Endometrial microvascular endothelial cells (primary cell): Measurements from ENCODE around the gene MRPS25. TPM values are rescaled to one million over a fixed set of nuclear protein-coding genes. Genes with fewer than 3 reads are reported as not detected.

Experiments used
- in situ Hi-C: cut with HindIII; loops from 2 replicates; pipeline ENCODE4 v1.10.0; 2017; ENCODE audit warnings: low sequenced_read_pairs, low pct_unique_long_range_greater_than_20kb; ENCODE audit errors: inconsistent ontology term
- total RNA-seq: library from RNA; depleted of rRNA; stranded (reverse); fragments of >200 nt; gene quantifications from one replicate; pipeline ENCODE4 v1.2.3, GENCODE V29; 2015; ENCODE audit errors: inconsistent ontology term

The MRPS25 gene
- total RNA-seq, 1 donor from 2014 or later: 33.5 TPM

GRCh38 chr3:15050405-15051092 is 14.6 kb downstream of the MRPS25 start:
- in situ Hi-C loops: no loop called here

GRCh38 chr3:15049584-15049983 is 15.5 kb downstream of the MRPS25 start:
- in situ Hi-C loops: loop anchor here (10.0 kb wide), 2 partner anchors 105 to 395 kb away; partner anchors contain the start of genes CCDC174 and NR2C2

DNA sequence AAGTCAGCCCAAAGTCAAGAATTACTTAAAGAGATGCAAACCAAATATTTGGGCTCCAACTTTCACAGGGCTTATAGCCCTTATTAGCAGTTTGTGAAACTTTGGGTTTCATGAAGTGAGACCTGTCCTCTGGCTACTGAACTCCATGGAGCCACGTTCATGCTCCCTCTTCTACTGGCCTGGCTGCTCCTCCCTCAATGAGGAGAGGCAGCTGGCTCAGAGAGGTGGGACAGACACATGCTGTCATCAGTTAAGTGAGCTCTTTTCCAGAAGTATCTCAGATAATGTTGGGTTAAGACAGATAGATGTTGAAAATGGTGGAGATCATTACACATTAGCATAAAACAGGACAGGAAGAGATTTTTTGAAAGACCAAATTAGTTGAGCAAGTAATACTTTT is 19.4 kb downstream of the MRPS25 start:
- in situ Hi-C loops: loop anchor here (10.0 kb wide), 2 partner anchors 101 to 391 kb away; partner anchors contain the start of genes CCDC174 and NR2C2

GRCh38 chr3:15044326-15044725 is 20.8 kb downstream of the MRPS25 start:
- in situ Hi-C loops: loop anchor here (10.0 kb wide), 2 partner anchors 100 to 390 kb away; partner anchors contain the start of genes CCDC174 and NR2C2

DNA sequence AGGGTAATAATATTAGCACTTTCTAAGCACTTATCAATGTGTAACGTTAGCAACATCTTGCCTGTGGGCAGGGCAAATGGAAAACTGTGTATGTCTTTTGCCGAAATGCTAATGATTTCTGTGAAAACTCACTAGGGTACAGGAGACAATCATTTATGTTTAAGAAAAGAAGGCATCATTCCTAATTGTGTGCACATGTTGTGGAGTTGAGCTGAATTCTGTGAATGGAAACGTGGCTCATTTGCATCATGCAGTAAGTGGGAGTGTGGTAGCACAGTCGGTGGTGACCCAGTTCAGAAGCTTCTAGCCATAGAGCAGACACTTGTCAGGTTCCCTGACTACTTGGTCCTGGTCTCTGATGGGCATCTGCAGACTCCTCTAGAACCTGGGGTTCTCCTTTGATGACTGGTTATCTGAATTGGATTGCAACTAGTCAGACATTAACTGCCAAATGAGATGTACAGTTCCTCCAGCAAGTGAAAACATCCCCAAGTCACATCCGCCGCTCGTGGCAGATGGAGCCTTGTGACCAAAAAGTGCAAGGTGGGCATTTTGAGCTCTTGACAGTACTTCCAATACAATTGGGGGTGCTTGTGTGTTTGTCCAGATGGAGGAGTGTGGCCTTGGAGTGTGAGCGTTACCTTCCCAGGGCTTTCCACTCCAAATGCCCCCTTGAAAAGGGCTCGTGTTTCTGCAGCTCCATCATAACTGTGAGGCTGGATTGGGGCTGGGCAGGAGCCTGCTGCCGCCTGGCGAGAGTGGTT is 21.5 kb downstream of the MRPS25 start:
- in situ Hi-C loops: loop anchor here (10.0 kb wide), 2 partner anchors 99 to 389 kb away; partner anchors contain the start of genes CCDC174 and NR2C2

GRCh38 chr3:15042936-15043335 is 22.2 kb downstream of the MRPS25 start:
- in situ Hi-C loops: loop anchor here (10.0 kb wide), 2 partner anchors 98 to 388 kb away; partner anchors contain the start of genes CCDC174 and NR2C2

- in situ Hi-C loops: loop anchor here (10.0 kb wide), 2 partner anchors 97 to 387 kb away; partner anchors contain the start of genes CCDC174 and NR2C2
These were observed 23.2 kb downstream of the MRPS25 start for GRCh38 chr3:15041950-15042349.

GRCh38 chr3:15040844-15041243 is 24.3 kb downstream of the MRPS25 start:
- in situ Hi-C loops: loop anchor here (10.0 kb wide), 2 partner anchors 96 to 386 kb away; partner anchors contain the start of genes CCDC174 and NR2C2

- in situ Hi-C loops: no loop called here
These were observed 26.8 kb downstream of the MRPS25 start for GRCh38 chr3:15038306-15038705.

DNA sequence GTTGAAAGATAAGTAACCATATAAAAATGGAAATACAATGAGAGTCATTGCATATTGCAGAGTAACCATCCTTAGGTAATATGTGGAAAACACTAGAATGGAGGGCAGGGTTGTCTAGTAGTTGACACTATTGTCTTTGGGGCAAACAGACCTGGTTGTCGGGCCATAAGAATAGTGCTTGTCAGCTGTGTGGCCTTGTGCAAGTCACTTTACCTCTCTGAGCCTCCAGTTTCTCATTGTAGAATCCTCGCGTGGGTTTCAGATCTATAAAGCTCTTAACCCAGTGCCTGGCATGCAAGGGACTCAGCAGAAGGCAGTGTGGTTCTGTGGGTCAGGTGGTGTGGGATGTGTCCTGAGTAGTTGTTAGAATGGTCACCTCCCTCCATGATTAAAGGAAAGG is 32.0 kb downstream of the MRPS25 start:
- in situ Hi-C loops: no loop called here

DNA sequence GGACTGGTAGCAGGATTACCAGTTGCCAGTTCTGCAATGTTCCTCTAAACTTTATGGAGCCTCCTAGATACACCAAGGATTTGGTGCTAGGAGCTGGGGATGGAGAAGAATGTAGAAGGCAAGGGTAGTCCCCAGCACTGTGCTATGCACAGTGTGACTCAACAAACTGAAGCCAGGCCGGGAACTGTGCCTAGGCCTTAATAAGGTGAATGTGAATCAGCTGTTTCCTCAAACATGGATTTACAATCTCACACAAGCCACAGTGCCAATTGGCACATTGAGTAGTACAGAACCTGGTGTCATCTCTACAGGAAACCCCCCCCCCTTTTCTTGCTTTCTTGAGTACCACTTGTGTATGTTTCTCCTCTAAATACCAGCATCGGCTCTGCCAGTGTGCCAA is 32.5 kb downstream of the MRPS25 start:
- in situ Hi-C loops: no loop called here

DNA sequence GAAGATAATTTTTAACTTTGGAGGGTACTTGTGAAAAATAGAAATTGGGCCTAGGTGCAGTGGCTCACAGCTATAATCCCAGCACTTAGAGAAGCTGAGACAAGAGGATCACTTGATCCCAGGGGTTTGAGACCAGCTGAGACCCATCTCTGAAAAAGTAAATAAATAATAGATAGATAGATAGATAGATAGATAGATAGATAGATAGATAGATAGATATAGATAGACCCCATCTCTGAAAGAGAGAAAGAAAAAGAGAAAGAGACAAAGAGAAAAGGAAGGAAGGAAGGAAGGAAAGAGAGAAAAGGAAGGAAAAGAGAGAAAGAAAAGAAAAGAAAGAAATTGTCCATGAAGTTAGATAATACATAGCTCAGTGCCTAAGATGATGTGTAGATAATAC is 35.5 kb downstream of the MRPS25 start:
- in situ Hi-C loops: no loop called here

GRCh38 chr3:15023719-15024118 is 41.4 kb downstream of the MRPS25 start:
- in situ Hi-C loops: no loop called here

- in situ Hi-C loops: no loop called here
These were observed 41.9 kb downstream of the MRPS25 start for GRCh38 chr3:15023249-15023648.

DNA sequence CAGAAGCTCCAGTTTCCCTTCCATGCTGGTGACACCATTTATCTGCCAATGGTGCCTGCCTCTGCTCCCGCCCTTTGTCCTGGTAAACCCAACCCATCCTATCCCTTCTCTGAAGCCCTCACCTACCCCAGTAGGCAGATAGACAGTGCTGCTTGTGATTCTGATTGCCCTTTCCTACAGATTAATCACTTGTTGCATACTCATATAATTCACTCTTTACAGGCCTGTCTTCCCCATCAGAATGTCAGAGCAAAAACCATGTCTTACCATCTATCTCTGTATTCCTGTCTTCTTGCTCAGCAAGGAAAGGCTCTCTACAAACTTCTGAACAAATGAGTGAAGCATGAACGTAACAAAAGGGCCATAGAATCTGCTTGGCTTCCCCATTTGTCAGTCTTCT is 47.9 kb downstream of the MRPS25 start:
- in situ Hi-C loops: no loop called here

DNA sequence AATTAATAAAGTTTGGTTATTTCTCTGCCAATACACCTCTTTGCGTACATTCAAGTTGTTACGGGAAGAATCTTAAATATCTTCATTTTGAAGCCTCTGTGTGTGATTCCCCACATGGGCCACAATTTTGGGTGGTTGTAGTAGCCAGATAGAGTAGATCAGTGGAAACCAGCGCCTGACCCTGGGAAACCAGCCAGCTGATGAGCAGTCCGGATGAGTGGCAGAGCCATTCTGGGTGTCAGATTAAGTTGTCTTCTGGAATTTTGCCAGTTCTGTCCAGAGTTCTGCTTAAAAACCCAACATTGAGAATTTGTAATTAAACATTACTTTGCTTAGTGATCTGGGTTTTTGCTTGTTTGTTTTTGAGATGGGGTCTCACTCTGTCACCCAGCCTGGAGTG is 49.7 kb downstream of the MRPS25 start:
- in situ Hi-C loops: no loop called here

GRCh38 chr3:15014606-15015328 is 50.3 kb downstream of the MRPS25 start:
- in situ Hi-C loops: no loop called here

GRCh38 chr3:15011174-15011573 is 53.9 kb downstream of the MRPS25 start:
- in situ Hi-C loops: no loop called here

DNA sequence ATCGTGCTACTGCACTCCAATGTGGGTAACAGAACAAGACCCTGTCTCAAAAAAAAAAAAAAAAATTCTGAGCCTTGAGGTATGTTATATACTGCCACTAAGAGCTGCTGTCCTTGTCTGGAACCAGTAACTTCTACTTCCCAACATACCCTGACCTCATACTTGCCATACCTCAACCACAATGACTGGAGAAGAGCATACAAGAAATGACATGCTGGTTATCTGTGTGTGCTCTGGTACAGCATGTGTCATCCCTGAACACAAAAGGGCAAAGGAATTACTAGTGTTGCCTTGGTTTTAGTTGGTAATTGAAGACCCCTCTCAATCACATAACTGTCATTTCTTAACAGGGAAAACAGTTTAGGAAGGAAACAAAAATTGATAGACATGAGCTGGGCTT is 54.5 kb downstream of the MRPS25 start:
- in situ Hi-C loops: no loop called here
